ENCODE results near the gene ERCC1. TPM values are rescaled to one million over a fixed set of nuclear protein-coding genes. Genes with fewer than 3 reads are reported as not detected.

ERCC1 gene
- total RNA-seq, 1 donor from 2014 or later, result 142 TPM

- no peak for TF ChIP-seq CTCF (IDR thresholded peaks at IDR 0.05)
- H3K4me1 ChIP-seq, result peaks cover 5 to 24% of the 10 kb centered on the region in 2 donors
- intact Hi-C loops (cut with DNase I), result loop anchor here (1.0 kb wide), 2 partner anchors 26 to 35 kb away; no protein-coding TSS in a partner anchor
- no peaks in the 10 kb centered on the region for H3K36me3 ChIP-seq
- peak overlapping the region; percentile 29 to 64 for H3K4me3 ChIP-seq
- H3K27me3 ChIP-seq, result no peaks in the 10 kb centered on the region
- peak overlapping the region; percentile 90 to 94 for H3K27ac ChIP-seq
- peak; percentile 63 to 89 for DNase-seq (ENCODE audit: low spot score in 2 of 2)
- no peaks in the 10 kb centered on the region for H3K9me3 ChIP-seq
Observed at GRCh38 chr19:45442778-45443461, 19.2 kb upstream of the ERCC1 start.

GRCh38 chr19:45442408-45442777 is 18.7 kb upstream of the ERCC1 start:
- H3K36me3 ChIP-seq, result no peaks in the 10 kb centered on the region
- no peak for TF ChIP-seq CTCF (IDR thresholded peaks at IDR 0.05)
- no peaks in the 10 kb centered on the region for H3K9me3 ChIP-seq
- H3K27ac ChIP-seq, result peak overlapping the region; percentile 90 to 94
- H3K4me3 ChIP-seq, result no peak overlapping the region
- intact Hi-C loops (cut with DNase I), result no loop called here
- DNase-seq (ENCODE audit: low spot score in 2 of 2), result no peak
- no peaks in the 10 kb centered on the region for H3K27me3 ChIP-seq
- peaks cover 5 to 24% of the 10 kb centered on the region in 2 donors for H3K4me1 ChIP-seq

- Histone ChIP-seq H3K9me3 (no peaks in the 10 kb centered on the region), H3K27ac (peak overlapping the region; percentile 97 to 99), H3K36me3 (no peaks in the 10 kb centered on the region), H3K4me1 (peaks cover 5 to 24% of the 10 kb centered on the region in 2 donors), H3K4me3 (no peak overlapping the region), H3K27me3 (no peaks in the 10 kb centered on the region)
- intact Hi-C loops (cut with DNase I), result no loop called here
- DNase-seq (ENCODE audit: low spot score in 2 of 2), result no peak
- TF ChIP-seq CTCF (IDR thresholded peaks at IDR 0.05), result no peak
Observed at GRCh38 chr19:45440873-45441654, 17.3 kb upstream of the ERCC1 start.

- DNase-seq (ENCODE audit: low spot score in 2 of 2), result no peak
- Histone ChIP-seq H3K4me1 (peaks cover 5 to 24% of the 10 kb centered on the region in 2 donors), H3K9me3 (no peaks in the 10 kb centered on the region), H3K4me3 (peak overlapping the region; percentile 50 to 87), H3K36me3 (no peaks in the 10 kb centered on the region), H3K27ac (peak overlapping the region; percentile 97 to 99), H3K27me3 (no peaks in the 10 kb centered on the region)
- no peak for TF ChIP-seq CTCF (IDR thresholded peaks at IDR 0.05)
- intact Hi-C loops (cut with DNase I), result no loop called here
Observed at GRCh38 chr19:45440259-45440638, 16.5 kb upstream of the ERCC1 start.

- Histone ChIP-seq H3K4me3 (peak overlapping the region; percentile 50 to 87), H3K27ac (peak overlapping the region; percentile 97 to 99), H3K27me3 (no peaks in the 10 kb centered on the region), H3K36me3 (no peaks in the 10 kb centered on the region), H3K4me1 (peaks cover 5 to 22% of the 10 kb centered on the region in 2 donors), H3K9me3 (no peaks in the 10 kb centered on the region)
- intact Hi-C loops (cut with DNase I), result loop anchor here (1.0 kb wide), 2 partner anchors 10 to 40 kb away; no protein-coding TSS in a partner anchor
- DNase-seq (ENCODE audit: low spot score in 2 of 2), result peak; percentile 52 to 95
- TF ChIP-seq CTCF (IDR thresholded peaks at IDR 0.05), result peak; percentile 99 to 100 (median 99)
Observed at GRCh38 chr19:45439569-45440258, 16.0 kb upstream of the ERCC1 start.

Data from ascending aorta (tissue), 2 donors.